Endothelial cell of umbilical vein (primary cell): ENCODE measurements around the gene IL1RL2. TPM values are rescaled to one million over a fixed set of nuclear protein-coding genes. Genes with fewer than 3 reads are reported as not detected.

ENCODE experiments used
- BruUV-seq: library from RNA; stranded (reverse); fragments of 400-500 nt; replicated peaks from 2 replicates; lab custom pipeline; 2021; lab: Mats Ljungman, UMichigan
- CTCF ChIA-PET: fragments of 300-600, 350-600 bp; sonication (Branson Sonifier 250); formaldehyde crosslinking; loops from one replicate; lab custom pipeline; 2021; ENCODE audit warnings: antibody characterized with exemption, inconsistent platforms; lab: Charles Lee
- POLR2A ChIA-PET: fragments of 300-600, 350-600 bp; sonication (Branson Sonifier 250); formaldehyde crosslinking; loops from one replicate; lab custom pipeline; 2021; ENCODE audit warnings: antibody characterized with exemption, inconsistent platforms; lab: Charles Lee
- DNase-seq: peaks from one replicate; pipeline ENCODE4 v3.0.0-alpha.2; 2011; ENCODE audit warnings: low read depth, low spot score
- FAIRE-seq: peaks from 2 replicates; lab custom pipeline; 2011; peaks lifted over from hg19 to GRCh38; lab: Jason Lieb, UNC
- H2AFZ ChIP-seq: 2 replicates; pipeline ENCODE4 v1.6.0; 2012; ENCODE audit warnings: low read depth, low read length, control low read depth, inconsistent platforms
- H3K27ac ChIP-seq: 2 replicates; pipeline ENCODE4 v1.5.1; 2011; ENCODE audit warnings: low read depth, mild to moderate bottlenecking, control low read depth, low read length, moderate library complexity; ENCODE audit not compliant: insufficient read depth
- H3K27me3 ChIP-seq, 2 experiments: 2 replicates each; pipeline versions ENCODE4 v1.6.0 to v1.6.1; 2011; ENCODE audit warnings: low read length in 2 of 2, mixed read lengths in 1 of 2; ENCODE audit not compliant: control insufficient read depth in 2 of 2, insufficient read depth in 2 of 2
- H3K36me3 ChIP-seq, 2 experiments: 2 replicates in 1 of 2; 3 replicates in 1 of 2; pipeline ENCODE4 v1.5.1; 2011; ENCODE audit warnings: low read length in 2 of 2, mild to moderate bottlenecking in 1 of 2, moderate library complexity in 1 of 2; ENCODE audit not compliant: control insufficient read depth in 2 of 2, insufficient read depth in 2 of 2; ENCODE audit errors: extremely low read depth in 1 of 2
- H3K4me1 ChIP-seq: 3 replicates; pipeline ENCODE4 v1.5.1; 2011; ENCODE audit warnings: mild to moderate bottlenecking, low read length; ENCODE audit not compliant: control insufficient read depth, insufficient read depth; ENCODE audit errors: extremely low read depth
- H3K4me2 ChIP-seq: 2 replicates; pipeline ENCODE4 v1.6.1; 2011; ENCODE audit warnings: low read length, control low read depth, mixed read lengths; ENCODE audit not compliant: insufficient read depth
- H3K4me3 ChIP-seq, 3 experiments: fragments of 200-600 bp in 1 of 3; sonication (generic), shearing (Covaris generic) in 1 of 3; replicated peaks in 1 of 3; 2 replicates each; pipeline ENCODE4 v1.5.1; 2011 to 2016; ENCODE audit warnings: control low read depth in 3 of 3, low read length in 3 of 3, mild to moderate bottlenecking in 2 of 3, inconsistent platforms in 1 of 3, low read depth in 1 of 3, moderate library complexity in 1 of 3; ENCODE audit not compliant: insufficient read depth in 1 of 3
- H3K79me2 ChIP-seq: 2 replicates; pipeline ENCODE4 v1.6.0; 2012; ENCODE audit warnings: low read length, inconsistent platforms; ENCODE audit not compliant: control insufficient read depth, insufficient read depth
- H3K9ac ChIP-seq: replicated peaks from 2 replicates; pipeline ENCODE3; 2011; ENCODE audit warnings: low read length, control low read depth; ENCODE audit not compliant: insufficient read depth; ENCODE audit errors: extremely low read depth
- H3K9me1 ChIP-seq: replicated peaks from 3 replicates; pipeline ENCODE4 v1.6.0; 2011; ENCODE audit warnings: mild to moderate bottlenecking, low read length; ENCODE audit not compliant: control insufficient read depth, insufficient read depth; ENCODE audit errors: extremely low read depth
- H3K9me3 ChIP-seq: replicated peaks from 2 replicates; pipeline ENCODE4 v1.5.1; 2012; ENCODE audit warnings: low read length, inconsistent platforms; ENCODE audit not compliant: control insufficient read depth, insufficient read depth
- H4K20me1 ChIP-seq: replicated peaks from 2 replicates; pipeline ENCODE3; 2011; ENCODE audit warnings: mild to moderate bottlenecking, low read length; ENCODE audit not compliant: control insufficient read depth, insufficient read depth; ENCODE audit errors: extremely low read depth
- CTCF ChIP-seq, 2 donors: IDR thresholded peaks; 1 replicate in 1 of 2; 2 replicates in 1 of 2; pipeline ENCODE4 v1.5.1; 2011; ENCODE audit warnings: low read length in 2 of 2, mild to moderate bottlenecking in 2 of 2, moderate library complexity in 2 of 2, control low read depth in 1 of 2, inconsistent platforms in 1 of 2, low read depth in 1 of 2; ENCODE audit not compliant: insufficient read depth in 1 of 2; ENCODE audit errors: extremely low read depth in 1 of 2
- EZH2 ChIP-seq: IDR thresholded peaks from 2 replicates; pipeline ENCODE4 v1.6.1; 2012; ENCODE audit warnings: borderline replicate concordance, low read depth, mild to moderate bottlenecking, moderate library complexity, low read length, inconsistent platforms; ENCODE audit not compliant: severe bottlenecking
- FOS ChIP-seq: IDR thresholded peaks from 2 replicates; pipeline ENCODE4 v1.6.1; 2011; ENCODE audit warnings: mild to moderate bottlenecking, low read length, moderate library complexity, borderline replicate concordance; ENCODE audit not compliant: insufficient read depth
- GATA2 ChIP-seq: IDR thresholded peaks from 2 replicates; pipeline ENCODE4 v1.7.0; 2011; ENCODE audit warnings: low read depth, mild to moderate bottlenecking, moderate library complexity, mixed read lengths, low read length; ENCODE audit not compliant: insufficient read length, insufficient read depth
- JUN ChIP-seq: IDR thresholded peaks from 2 replicates; pipeline ENCODE4 v1.6.1; 2011; ENCODE audit warnings: borderline replicate concordance, low read depth; ENCODE audit not compliant: insufficient read length, insufficient read depth
- MAX ChIP-seq: IDR thresholded peaks from 2 replicates; pipeline ENCODE4 v1.6.1; 2011; ENCODE audit not compliant: insufficient read depth, insufficient read length
- MYC ChIP-seq: IDR thresholded peaks from one replicate; pipeline ENCODE4 v1.6.1; 2011; ENCODE audit warnings: mild to moderate bottlenecking, low read depth, low read length
- POLR2A ChIP-seq: IDR thresholded peaks from 2 replicates; pipeline ENCODE4 v1.6.1; 2012; ENCODE audit warnings: low read depth, mild to moderate bottlenecking, control low read depth, low read length
- POLR2AphosphoS5 ChIP-seq: IDR thresholded peaks from 2 replicates; pipeline ENCODE4 v1.6.1; 2012; ENCODE audit warnings: low read depth, mild to moderate bottlenecking, control low read depth, low read length, moderate library complexity; ENCODE audit not compliant: insufficient read depth
- dilution Hi-C: fragments of 300-500 bp; cut with MboI; formaldehyde crosslinking; loops from one replicate; pipeline ENCODE4 v1.15.0; 2019; ENCODE audit warnings: low sequenced_read_pairs; ENCODE audit not compliant: extremely low pct_ligation_motif_present
- intact Hi-C: fragments of 100-400 bp; cut with micrococcal nuclease; formaldehyde crosslinking; loops from one replicate; pipeline ENCODE4 v1.10.0; 2022
- polyA plus RNA-seq, 4 experiments: library from polyadenylated mRNA; depleted of rRNA in 3 of 4; stranded (reverse) in 3 of 4; unstranded in 1 of 4; fragments of >200 nt; gene quantifications; 2 replicates each; pipeline versions ENCODE4 v1.2.1 to v1.2.3, GENCODE V29; 2011 to 2012; ENCODE audit warnings: missing spikeins in 1 of 4
- total RNA-seq: library from RNA; stranded (reverse); gene quantifications from 2 replicates; pipeline ENCODE4 v1.2.3, GENCODE V29; 2021

The IL1RL2 gene
- total and polyA plus RNA-seq, 2 donors (not counting 3 experiments of a cell fraction or from before 2014, with no cell fraction given): 0.11 TPM; not detected in 1

- peaks cover 18% of the 10 kb centered on the region for H3K4me1 ChIP-seq
- DNase-seq (peak; percentile 40), FAIRE-seq (no peak)
- intact Hi-C loops (loop anchor here (5.0 kb wide), 1 partner anchor 255 kb away; no protein-coding TSS in a partner anchor), dilution Hi-C loops (no loop called here)
- H3K4me2 ChIP-seq: peak overlapping the region; percentile 74
- H3K4me3 ChIP-seq: peak overlapping the region; percentile 34 to 47 (median 38)
- H2AFZ ChIP-seq: peak overlapping the region; percentile 99
- CTCF ChIA-PET: interaction anchor here (1.0 to 1.9 kb wide), 7 partner anchors 28 to 304 kb away, joined by 3 to 41 read pairs (median 4); no protein-coding TSS in a partner anchor
- no peaks in the 10 kb centered on the region for H3K27me3 ChIP-seq
- no peak overlapping the region for H3K27ac ChIP-seq
- POLR2A ChIA-PET: no interaction called here
- H3K79me2 ChIP-seq: no peaks in the 10 kb centered on the region
- peak; percentile 45 for TF ChIP-seq MYC
- no peak for TF ChIP-seq JUN
- no peak for TF ChIP-seq GATA2
- TF ChIP-seq EZH2: no peak
- TF ChIP-seq FOS: no peak
- no peak for TF ChIP-seq POLR2AphosphoS5
- no peak for TF ChIP-seq POLR2A
- peak in 1 of 2 donors; percentile 43 for TF ChIP-seq CTCF (IDR thresholded peaks at IDR 0.05; ENCODE audit: extremely low read depth in 1 of 2, insufficient read depth in 1 of 2, low read depth in 1 of 2, low read length in 2 of 2)
- peak; percentile 65 for TF ChIP-seq MAX
- H3K9me3 ChIP-seq: no peaks in the 10 kb centered on the region
- H4K20me1 ChIP-seq: no peaks in the 10 kb centered on the region
- H3K36me3 ChIP-seq: no peaks in the 10 kb centered on the region
- peak overlapping the region; percentile 38 for H3K9ac ChIP-seq
- no TSS peak for BruUV-seq
- H3K9me1 ChIP-seq: no peaks in the 10 kb centered on the region
These were observed 800 bp downstream of the IL1RL2 start for GRCh38 chr2:102187496-102188150.
